Mesenchymal stem cell (in vitro differentiated cells and primary cell): ENCODE results near the gene OVAAL.

ENCODE experiments used
- DNase-seq: peaks from one replicate; pipeline ENCODE4 v3.0.0-alpha.2; 2013
- H2AFZ ChIP-seq: one replicate; pipeline ENCODE4 v1.6.1; 2013; ENCODE audit warnings: low read depth, mild to moderate bottlenecking, control low read depth, inconsistent platforms, low read length, moderate library complexity
- H2AK5ac ChIP-seq: 2 replicates; pipeline ENCODE4 v1.6.1; 2013; ENCODE audit warnings: low read length, moderate library complexity, mild to moderate bottlenecking, inconsistent platforms; ENCODE audit not compliant: severe bottlenecking
- H2BK120ac ChIP-seq: one replicate; pipeline ENCODE4 v1.6.1; 2013; ENCODE audit warnings: low read depth, mild to moderate bottlenecking, inconsistent platforms, low read length, moderate library complexity
- H2BK12ac ChIP-seq, 2 experiments: one replicate each; pipeline ENCODE4 v1.6.1; 2013; ENCODE audit warnings: inconsistent platforms in 2 of 2, low read length in 2 of 2, mild to moderate bottlenecking in 2 of 2, moderate library complexity in 2 of 2, control low read depth in 1 of 2
- H2BK15ac ChIP-seq: one replicate; pipeline ENCODE4 v1.6.1; 2013; ENCODE audit warnings: mild to moderate bottlenecking, low read depth, inconsistent platforms; ENCODE audit not compliant: poor library complexity, severe bottlenecking
- H2BK5ac ChIP-seq: 2 replicates; pipeline ENCODE4 v1.6.1; 2013; ENCODE audit warnings: low read depth, mild to moderate bottlenecking, low read length, control low read depth, inconsistent platforms; ENCODE audit not compliant: poor library complexity, severe bottlenecking
- H3K14ac ChIP-seq, 2 experiments: one replicate each; pipeline ENCODE4 v1.6.1; 2013; ENCODE audit warnings: inconsistent platforms in 2 of 2, low read length in 2 of 2, control low read depth in 1 of 2, mild to moderate bottlenecking in 1 of 2, moderate library complexity in 1 of 2
- H3K18ac ChIP-seq, 2 experiments: one replicate each; pipeline ENCODE4 v1.6.1; 2013; ENCODE audit warnings: inconsistent platforms in 2 of 2, low read length in 2 of 2, control low read depth in 1 of 2, low read depth in 1 of 2, mild to moderate bottlenecking in 1 of 2
- H3K23ac ChIP-seq, 2 experiments: one replicate each; pipeline ENCODE4 v1.6.1; 2013; ENCODE audit warnings: inconsistent platforms in 2 of 2, low read length in 2 of 2, mild to moderate bottlenecking in 2 of 2, moderate library complexity in 2 of 2, control low read depth in 1 of 2
- H3K27ac ChIP-seq: 2 replicates; pipeline ENCODE4 v1.5.1; 2013; ENCODE audit warnings: mild to moderate bottlenecking, moderate library complexity, low read length, control low read depth, inconsistent platforms; ENCODE audit not compliant: poor library complexity, severe bottlenecking
- H3K27me3 ChIP-seq, 2 experiments: 2 replicates each; pipeline versions ENCODE4 v1.6.1 to v1.7.0; 2013; ENCODE audit warnings: low read length in 2 of 2, mild to moderate bottlenecking in 2 of 2, moderate library complexity in 2 of 2, control low read depth in 1 of 2, inconsistent platforms in 1 of 2; ENCODE audit not compliant: control insufficient read depth in 1 of 2, insufficient read depth in 1 of 2
- H3K36me3 ChIP-seq, 2 experiments: 2 replicates each; pipeline versions ENCODE4 v1.6.1 to v1.7.0; 2013; ENCODE audit warnings: low read length in 2 of 2, control low read depth in 1 of 2, inconsistent platforms in 1 of 2, low read depth in 1 of 2, mild to moderate bottlenecking in 1 of 2; ENCODE audit not compliant: insufficient read depth in 2 of 2, control insufficient read depth in 1 of 2
- H3K4ac ChIP-seq, 2 experiments: one replicate each; pipeline ENCODE4 v1.6.1; 2013; ENCODE audit warnings: inconsistent platforms in 2 of 2, low read length in 2 of 2, mild to moderate bottlenecking in 2 of 2, moderate library complexity in 2 of 2, control low read depth in 1 of 2, low read depth in 1 of 2
- H3K4me1 ChIP-seq: 2 replicates; pipeline ENCODE4 v1.6.1; 2013; ENCODE audit warnings: low read depth, low read length, control low read depth; ENCODE audit not compliant: control insufficient read depth, insufficient read depth
- H3K4me2 ChIP-seq: 2 replicates; pipeline ENCODE4 v1.6.1; 2013; ENCODE audit warnings: low read length, mild to moderate bottlenecking, inconsistent platforms; ENCODE audit not compliant: poor library complexity, severe bottlenecking
- H3K4me3 ChIP-seq, 2 experiments: 2 replicates each; pipeline versions ENCODE4 v1.5.1 to v1.7.0; 2013; ENCODE audit warnings: low read length in 2 of 2, mild to moderate bottlenecking in 2 of 2, control low read depth in 1 of 2, low read depth in 1 of 2; ENCODE audit not compliant: insufficient read depth in 1 of 2
- H3K79me1 ChIP-seq: replicated peaks from 2 replicates; pipeline ENCODE4 v1.6.1; 2013; ENCODE audit warnings: mild to moderate bottlenecking, control low read depth, low read length, inconsistent platforms; ENCODE audit not compliant: poor library complexity, severe bottlenecking
- H3K9ac ChIP-seq: 2 replicates; pipeline ENCODE4 v1.7.0; 2013; ENCODE audit warnings: mild to moderate bottlenecking, low read length, moderate library complexity
- H3K9me3 ChIP-seq: 2 replicates; pipeline ENCODE4 v1.7.0; 2013; ENCODE audit warnings: mild to moderate bottlenecking, low read length; ENCODE audit not compliant: control insufficient read depth
- H4K8ac ChIP-seq: one replicate; pipeline ENCODE4 v1.6.1; 2013; ENCODE audit warnings: inconsistent platforms, mild to moderate bottlenecking, low read length, moderate library complexity
- H4K91ac ChIP-seq: one replicate; pipeline ENCODE4 v1.6.1; 2013; ENCODE audit warnings: mild to moderate bottlenecking, low read length, inconsistent platforms
- WGBS: methylation state at CpG from one replicate; pipeline ENCODE4 v1.1.7; 2013; ENCODE audit warnings: mixed read lengths; 5-methylcytosine and 5-hydroxymethylcytosine counted together

The OVAAL gene

DNA sequence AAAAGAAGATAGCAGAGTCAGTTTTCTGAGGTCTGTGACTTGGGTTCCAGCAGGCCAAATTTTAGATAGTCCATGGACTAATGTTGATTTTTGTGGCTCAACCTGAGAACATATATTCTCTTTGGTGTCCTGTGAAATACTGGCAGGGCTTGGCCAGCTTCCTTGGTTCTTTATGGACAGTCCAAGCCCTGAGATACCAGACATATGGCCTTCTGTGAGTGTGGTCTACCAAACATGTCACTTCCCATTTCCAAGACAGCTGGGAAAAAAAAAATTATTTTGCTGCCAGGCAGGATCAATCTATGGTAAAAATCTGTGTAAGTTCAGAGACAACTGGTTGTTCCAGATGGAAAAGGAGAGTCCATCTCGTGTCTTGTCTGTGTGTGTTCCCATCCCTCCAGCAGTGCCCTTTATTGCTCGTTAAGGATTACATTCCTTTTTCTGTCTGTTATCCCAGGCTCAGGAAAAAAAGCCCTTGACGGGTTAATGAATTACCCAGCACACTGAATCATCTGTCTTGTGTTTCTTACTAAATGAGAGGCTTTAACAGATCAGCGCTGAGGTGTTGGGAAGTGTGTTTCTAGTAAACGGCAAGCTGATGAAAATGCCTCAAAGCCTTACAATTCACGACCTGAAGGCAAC lies 39.7 kb downstream of the OVAAL start:
- Histone ChIP-seq H2BK15ac (no peak overlapping the region), H3K9me3 (no peaks in the 10 kb centered on the region)

DNA sequence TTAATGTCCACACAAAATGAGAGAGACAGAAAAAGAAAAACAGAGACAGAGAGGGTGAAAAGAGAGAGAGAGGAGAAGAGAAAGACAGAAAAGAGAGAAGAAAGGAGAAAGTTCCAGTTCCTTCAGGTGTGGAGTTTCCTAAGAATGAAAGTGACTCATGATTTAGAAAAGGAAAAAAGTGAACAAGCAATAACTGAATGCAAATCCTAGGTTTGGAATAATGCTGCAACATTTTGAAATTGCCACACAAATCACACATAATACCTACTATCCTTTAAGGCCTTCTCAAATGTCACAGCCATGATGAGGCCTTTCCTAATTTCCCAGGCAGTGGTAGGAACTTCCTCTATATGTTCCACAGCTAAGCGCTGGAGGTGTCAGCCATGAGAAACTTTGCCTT lies 41.6 kb downstream of the OVAAL start:
- no peak for DNase-seq
- 100% methylated on average over 1 of the region's 1 CpG for WGBS

More for the DNA sequence above, 39.7 kb downstream of the OVAAL start:
- no peak overlapping the region for H4K8ac ChIP-seq
- H3K18ac ChIP-seq: no peak overlapping the region
- H3K4ac ChIP-seq: no peak overlapping the region
- peaks cover 2% of the 10 kb centered on the region for H3K4me1 ChIP-seq
- no peak overlapping the region for H2BK120ac ChIP-seq
- H2BK12ac ChIP-seq: no peak overlapping the region
- DNase-seq: no peak
- H3K4me3 ChIP-seq: no peak overlapping the region
- no peaks in the 10 kb centered on the region for H3K27me3 ChIP-seq
- no peaks in the 10 kb centered on the region for H3K36me3 ChIP-seq
- no peak overlapping the region for H3K14ac ChIP-seq
- H4K91ac ChIP-seq: no peak overlapping the region
- 32% methylated on average over 4 of the region's 6 CpGs for WGBS
- peak overlapping the region; percentile 86 for H2AK5ac ChIP-seq
- H3K79me1 ChIP-seq: no peaks in the 10 kb centered on the region
- H3K9ac ChIP-seq: no peak overlapping the region
- no peak overlapping the region for H2AFZ ChIP-seq
- H3K27ac ChIP-seq: peak overlapping the region; percentile 93
- H2BK5ac ChIP-seq: peak overlapping the region; percentile 81
- no peak overlapping the region for H3K23ac ChIP-seq
- peak overlapping the region; percentile 21 for H3K4me2 ChIP-seq

DNA sequence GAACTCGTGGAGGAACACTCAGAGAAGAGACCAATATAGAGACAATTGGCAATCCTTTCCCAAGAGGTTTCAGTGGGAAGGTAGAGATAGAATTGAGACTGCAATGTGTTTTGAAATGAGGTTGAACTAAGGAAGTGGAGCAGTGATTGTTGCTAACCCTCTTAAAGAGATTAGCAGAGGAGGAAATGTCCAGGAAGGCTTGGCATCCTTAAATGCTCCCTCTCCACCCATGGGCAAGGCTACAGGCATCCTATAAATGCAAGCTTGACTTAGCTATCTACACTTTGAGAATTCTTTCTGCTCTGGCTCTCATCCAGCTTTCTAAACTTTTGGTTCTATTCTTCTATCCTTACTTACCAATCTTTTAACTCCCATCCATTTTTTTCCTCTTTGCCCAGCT lies 42.7 kb downstream of the OVAAL start:
- Histone ChIP-seq H3K9me3 (no peaks in the 10 kb centered on the region), H3K36me3 (no peaks in the 10 kb centered on the region), H2BK15ac (no peak overlapping the region), H3K4me1 (peaks cover 2% of the 10 kb centered on the region), H3K23ac (no peak overlapping the region), H3K27me3 (no peaks in the 10 kb centered on the region), H3K4me2 (no peak overlapping the region), H4K91ac (no peak overlapping the region), H2BK5ac (no peak overlapping the region), H2AK5ac (no peak overlapping the region), H2BK120ac (no peak overlapping the region), H2BK12ac (no peak overlapping the region), H3K27ac (no peak overlapping the region), H3K14ac (no peak overlapping the region), H4K8ac (no peak overlapping the region), H3K9ac (no peak overlapping the region), H3K18ac (no peak overlapping the region), H3K4ac (no peak overlapping the region), H3K4me3 (no peak overlapping the region), H3K79me1 (no peaks in the 10 kb centered on the region), H2AFZ (no peak overlapping the region)
- WGBS: 69% methylated on average over 1 of the region's 1 CpG
- DNase-seq: no peak

More for the DNA sequence above, 41.6 kb downstream of the OVAAL start:
- Histone ChIP-seq H4K8ac (no peak overlapping the region), H3K36me3 (no peaks in the 10 kb centered on the region), H2BK120ac (no peak overlapping the region), H3K4me2 (no peak overlapping the region), H3K9me3 (no peaks in the 10 kb centered on the region), H3K79me1 (no peaks in the 10 kb centered on the region), H4K91ac (no peak overlapping the region), H2BK5ac (no peak overlapping the region), H3K4ac (no peak overlapping the region), H2BK15ac (no peak overlapping the region), H2BK12ac (no peak overlapping the region), H3K27me3 (no peaks in the 10 kb centered on the region), H3K9ac (no peak overlapping the region), H3K18ac (no peak overlapping the region), H2AFZ (no peak overlapping the region), H3K14ac (no peak overlapping the region), H3K4me1 (peaks cover 2% of the 10 kb centered on the region), H3K4me3 (no peak overlapping the region), H2AK5ac (peak overlapping the region; percentile 26), H3K27ac (no peak overlapping the region), H3K23ac (no peak overlapping the region)

DNA sequence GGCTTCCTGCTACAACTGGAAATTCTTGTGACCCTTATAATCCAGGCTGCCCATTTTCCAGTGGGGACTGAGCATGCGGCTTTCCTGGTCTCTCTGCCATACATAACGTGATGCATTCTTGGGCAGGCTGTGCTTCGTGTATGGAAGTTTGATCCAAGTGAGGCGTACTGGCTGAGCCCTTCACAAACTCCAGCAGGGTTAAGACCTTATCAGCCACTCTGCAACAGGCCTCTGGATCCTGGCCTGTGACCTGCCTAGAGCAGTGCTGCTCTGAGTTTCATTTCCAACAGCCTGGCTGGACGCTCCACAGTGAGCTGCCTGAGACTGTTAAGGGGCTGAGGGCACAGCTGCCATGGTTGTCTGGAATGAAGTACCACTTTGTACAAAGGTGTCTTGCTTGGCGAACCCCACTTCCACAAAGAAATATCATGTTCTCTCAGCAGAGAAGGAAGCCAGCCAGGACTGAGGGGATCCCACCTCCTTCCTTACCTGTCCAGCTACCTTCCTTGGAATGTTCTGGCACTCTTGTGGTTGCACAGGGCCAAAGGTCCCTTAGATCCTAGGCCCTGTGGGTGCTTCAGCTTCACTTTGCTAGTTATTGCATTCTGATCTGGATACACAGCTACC lies 44.6 kb downstream of the OVAAL start:
- H3K27ac ChIP-seq: no peak overlapping the region
- 80% methylated on average over 6 of the region's 6 CpGs for WGBS

More for the DNA sequence above, 44.6 kb downstream of the OVAAL start:
- H3K18ac ChIP-seq: no peak overlapping the region
- H3K36me3 ChIP-seq: no peaks in the 10 kb centered on the region
- H3K27me3 ChIP-seq: no peaks in the 10 kb centered on the region
- no peak overlapping the region for H3K4me3 ChIP-seq
- H2AK5ac ChIP-seq: no peak overlapping the region
- peaks cover 2% of the 10 kb centered on the region for H3K4me1 ChIP-seq
- H3K4ac ChIP-seq: no peak overlapping the region
- no peak overlapping the region for H3K4me2 ChIP-seq
- H3K79me1 ChIP-seq: no peaks in the 10 kb centered on the region
- no peak overlapping the region for H3K23ac ChIP-seq
- DNase-seq: no peak
- H2BK15ac ChIP-seq: no peak overlapping the region
- H3K14ac ChIP-seq: no peak overlapping the region
- no peak overlapping the region for H4K8ac ChIP-seq
- H2AFZ ChIP-seq: no peak overlapping the region
- no peaks in the 10 kb centered on the region for H3K9me3 ChIP-seq
- H2BK12ac ChIP-seq: no peak overlapping the region
- no peak overlapping the region for H2BK120ac ChIP-seq
- no peak overlapping the region for H4K91ac ChIP-seq
- no peak overlapping the region for H3K9ac ChIP-seq
- H2BK5ac ChIP-seq: no peak overlapping the region
